HG03378 (cell line): ENCODE results near the gene CNN2.

ENCODE experiments used
- ATAC-seq: cut with Tn5 transposase; IDR thresholded peaks from one replicate; pipeline ENCODE4 v1.9.1; 2021; ENCODE audit warnings: mild to moderate bottlenecking, moderate library complexity; ENCODE audit not compliant: unreplicated experiment

CNN2 gene

GRCh38 chr19:1080360-1081161, 54.2 kb downstream of the CNN2 start:
- no peak for ATAC-seq

- ATAC-seq: no peak
Observed at GRCh38 chr19:1081301-1082164, 55.1 kb downstream of the CNN2 start.

- no peak for ATAC-seq
Observed at GRCh38 chr19:1082165-1082927, 55.9 kb downstream of the CNN2 start.

- ATAC-seq: no peak
Observed at GRCh38 chr19:1082928-1083816, 56.8 kb downstream of the CNN2 start.

GRCh38 chr19:1084024-1084868, 57.8 kb downstream of the CNN2 start:
- ATAC-seq: no peak

GRCh38 chr19:1085053-1085658, 58.7 kb downstream of the CNN2 start:
- no peak for ATAC-seq

GRCh38 chr19:1085676-1086442, 59.5 kb downstream of the CNN2 start:
- no peak for ATAC-seq

GRCh38 chr19:1086613-1087012, 60.2 kb downstream of the CNN2 start:
- no peak for ATAC-seq

GRCh38 chr19:1087813-1088415, 61.5 kb downstream of the CNN2 start:
- ATAC-seq: no peak

GRCh38 chr19:1088416-1089010, 62.1 kb downstream of the CNN2 start:
- ATAC-seq: no peak
